AG04450 (cell line): ENCODE data around the gene RNU1-3. TPM values are rescaled to one million over a fixed set of nuclear protein-coding genes. Genes with fewer than 3 reads are reported as not detected.
"Not testable (repeated sequence)": the region's sequence is repeated elsewhere in the genome, so short reads cannot be mapped to it uniquely, and the experiment has no call there.

Experiments used
- CTCF ChIA-PET: fragments of 300-600, 350-600 bp; formaldehyde crosslinking; extraction: SDS; loops from one replicate; lab custom pipeline; 2022; ENCODE audit warnings: antibody characterized with exemption, inconsistent platforms; lab: Charles Lee
- POLR2A ChIA-PET: fragments of 350-600 bp; formaldehyde crosslinking; extraction: SDS; loops from one replicate; lab custom pipeline; 2021; ENCODE audit warnings: antibody characterized with exemption, inconsistent platforms; lab: Yijun Ruan, JAX
- DNase-seq: peaks from one replicate; pipeline ENCODE4 v3.0.0-alpha.2; 2011; ENCODE audit warnings: low read depth, low spot score
- H3K27ac ChIP-seq: one replicate; pipeline ENCODE4 v1.5.1; 2012; ENCODE audit warnings: low read depth, low read length, control low read depth
- H3K27me3 ChIP-seq: one replicate; pipeline ENCODE4 v1.6.0; 2012; ENCODE audit warnings: low read length; ENCODE audit not compliant: control insufficient read depth, insufficient read depth
- H3K4me3 ChIP-seq: 2 replicates; pipeline ENCODE4 v1.5.1; 2011; ENCODE audit warnings: mild to moderate bottlenecking, low read depth, low read length, control low read depth
- H3K9me3 ChIP-seq: 2 replicates; pipeline ENCODE4 v1.5.1; 2012; ENCODE audit warnings: low read length; ENCODE audit not compliant: control insufficient read depth, insufficient read depth
- polyA plus RNA-seq: library from polyadenylated mRNA; depleted of rRNA; stranded (reverse); fragments of >200 nt; gene quantifications from 2 replicates; pipeline ENCODE4 v1.2.3, GENCODE V29; 2011
- TF ChIP-seq, protein P1 (sequence below): IDR thresholded peaks from 2 replicates; pipeline ENCODE4 v1.5.1; 2011; ENCODE audit warnings: low read depth, low read length, control low read depth, inconsistent platforms

RNU1-3 gene
- polyA plus RNA-seq, 1 experiment = not detected

DNA sequence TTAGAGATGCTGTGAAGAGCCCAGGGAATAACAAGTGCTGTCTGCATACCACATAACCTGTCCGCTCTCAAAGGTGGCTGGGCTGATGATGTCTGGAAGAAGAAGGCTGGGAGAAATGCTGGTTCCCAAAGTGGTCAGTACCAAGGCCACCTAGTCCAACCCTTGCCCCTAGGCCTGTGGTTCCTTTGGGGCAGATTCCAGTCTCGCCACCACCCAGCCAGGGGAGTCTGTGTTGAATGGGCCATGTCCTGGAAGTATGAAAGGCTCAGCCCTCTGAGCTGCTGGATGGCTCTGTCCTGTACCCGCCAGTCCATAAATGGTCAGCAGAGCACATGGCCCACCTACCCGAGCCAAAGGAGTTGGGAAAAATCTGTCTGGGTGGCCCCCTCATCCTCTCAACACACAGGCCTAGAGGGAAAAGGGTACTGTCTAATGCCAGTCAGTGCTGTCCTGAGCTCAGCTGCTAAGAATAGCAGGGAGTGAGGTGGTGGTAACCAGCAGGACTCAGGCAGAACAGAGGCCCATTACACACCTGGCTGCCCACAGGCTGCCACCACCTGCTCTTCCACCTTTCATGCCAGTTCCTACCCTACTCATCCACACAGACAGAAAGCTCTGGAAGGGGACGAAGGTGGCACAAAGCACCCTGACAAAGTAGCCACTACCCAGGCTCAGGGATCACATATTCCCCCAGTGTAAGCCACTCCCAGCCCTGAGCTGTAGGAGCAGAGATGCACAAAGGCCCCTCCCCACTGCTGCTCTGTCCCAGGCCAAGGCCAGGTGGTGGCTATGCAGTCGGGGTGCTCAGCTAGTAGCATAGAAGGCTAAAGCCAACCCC, 28.6 kb downstream of the RNU1-3 start:
- DNase-seq, POLR2A ChIA-PET, H3K4me3 ChIP-seq, H3K27ac ChIP-seq, H3K9me3 ChIP-seq, H3K27me3 ChIP-seq: not testable (repeated sequence)
- CTCF ChIA-PET = interaction anchor here (1.5 kb wide), 1 partner anchor 17 kb away, joined by 7 read pairs; no protein-coding TSS in a partner anchor

DNA sequence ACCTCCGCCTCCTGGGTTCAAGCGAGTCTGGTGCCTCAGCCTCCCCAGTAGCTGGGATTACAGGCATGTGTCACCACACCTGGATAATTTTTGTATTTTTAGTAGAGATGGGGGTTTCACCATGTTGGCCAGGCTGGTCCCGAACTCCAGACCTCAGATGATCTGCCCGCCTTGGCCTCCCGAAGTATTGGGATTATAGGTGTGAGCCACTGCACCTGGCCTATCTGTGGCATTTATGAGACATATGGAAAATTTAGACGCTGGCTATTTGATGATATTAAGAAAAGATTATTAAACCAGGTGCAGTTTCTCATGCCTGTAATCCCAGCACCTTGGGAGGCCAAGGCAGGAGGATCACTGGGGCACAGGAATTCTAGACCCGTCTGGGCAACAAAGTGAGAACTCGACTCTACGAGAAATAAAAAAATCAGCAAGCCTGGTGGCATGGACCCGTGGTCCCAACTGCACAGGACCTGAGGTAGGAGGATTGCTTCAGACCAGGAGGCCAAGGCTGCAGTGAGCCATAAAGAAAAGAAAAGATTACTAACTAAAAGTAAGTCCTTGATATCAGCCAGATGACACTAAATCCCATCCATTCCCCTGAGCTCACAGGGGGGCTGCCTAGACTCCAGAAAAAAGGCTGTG, 30.1 kb downstream of the RNU1-3 start:
- DNase-seq, CTCF ChIA-PET: not testable (repeated sequence)

DNA sequence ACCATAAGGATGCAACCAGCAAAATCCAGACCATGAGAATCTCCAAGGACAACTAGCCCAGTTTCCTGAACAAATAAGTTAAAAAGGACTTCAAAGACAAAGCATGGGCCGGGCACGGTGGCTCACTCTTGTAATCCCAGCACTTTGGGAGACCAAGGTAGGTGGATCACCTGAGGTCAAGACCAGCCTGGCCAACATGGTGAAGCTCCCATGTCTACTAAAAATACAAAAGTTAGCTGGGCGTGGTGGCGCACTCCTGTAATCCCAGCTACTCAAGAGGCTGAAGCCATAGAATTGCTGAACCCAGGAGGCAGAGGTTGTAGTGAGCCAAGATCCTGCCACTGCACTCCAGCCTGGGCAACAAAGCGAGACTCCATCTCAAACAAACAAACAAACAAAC, 30.8 kb downstream of the RNU1-3 start:
- H3K9me3 ChIP-seq, DNase-seq, H3K27me3 ChIP-seq, H3K4me3 ChIP-seq, H3K27ac ChIP-seq, POLR2A ChIA-PET: not testable (repeated sequence)
- CTCF ChIA-PET = interaction anchor here (1.6 kb wide), 2 partner anchors 11 to 15 kb away, joined by 10 read pairs; no protein-coding TSS in a partner anchor

More for the DNA sequence above, 30.1 kb downstream of the RNU1-3 start:
- POLR2A ChIA-PET, H3K4me3 ChIP-seq, H3K9me3 ChIP-seq, H3K27me3 ChIP-seq: not testable (repeated sequence)
- peak overlapping the region; percentile 3 for H3K27ac ChIP-seq

DNA sequence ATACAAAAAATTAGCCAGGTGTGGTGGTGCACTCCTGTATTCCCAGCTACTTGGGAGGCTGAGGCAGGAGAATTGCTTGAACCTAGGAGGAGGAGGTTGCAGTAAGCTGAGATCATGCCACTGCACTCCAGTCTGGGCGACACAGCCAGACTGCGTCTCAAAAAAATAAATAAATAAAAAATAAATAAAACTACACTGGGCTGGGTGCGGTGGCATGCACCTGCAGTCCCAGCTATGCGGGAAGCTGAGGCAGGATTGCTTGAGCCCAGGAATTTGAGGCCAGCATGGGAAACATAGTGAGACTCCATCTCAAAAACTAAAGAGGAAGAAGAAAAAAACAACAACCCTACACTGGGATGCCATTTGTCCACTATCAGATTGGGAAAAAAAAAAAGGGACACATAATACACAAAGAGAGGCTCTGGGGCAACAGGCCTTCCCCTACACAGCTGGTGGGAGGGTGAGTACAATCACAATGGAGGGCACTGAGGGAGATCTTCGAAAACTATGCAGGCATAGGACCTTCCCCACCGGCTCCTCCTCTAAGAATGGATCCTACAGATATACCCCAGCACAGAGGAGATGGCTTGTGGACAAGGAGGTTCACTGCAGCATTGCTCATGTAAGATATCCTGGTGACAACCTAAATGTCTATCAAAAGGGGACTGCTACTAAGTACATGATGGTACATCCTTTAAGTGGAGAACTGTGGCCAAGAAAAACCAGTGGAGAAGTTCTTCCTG, 33.0 kb downstream of the RNU1-3 start:
- H3K27ac ChIP-seq, H3K9me3 ChIP-seq, H3K27me3 ChIP-seq, DNase-seq, H3K4me3 ChIP-seq, POLR2A ChIA-PET: not testable (repeated sequence)
- CTCF ChIA-PET = interaction anchor here (1.5 to 4.5 kb wide), 2 partner anchors 9 to 13 kb away, joined by 3 to 18 read pairs; no protein-coding TSS in a partner anchor

DNA sequence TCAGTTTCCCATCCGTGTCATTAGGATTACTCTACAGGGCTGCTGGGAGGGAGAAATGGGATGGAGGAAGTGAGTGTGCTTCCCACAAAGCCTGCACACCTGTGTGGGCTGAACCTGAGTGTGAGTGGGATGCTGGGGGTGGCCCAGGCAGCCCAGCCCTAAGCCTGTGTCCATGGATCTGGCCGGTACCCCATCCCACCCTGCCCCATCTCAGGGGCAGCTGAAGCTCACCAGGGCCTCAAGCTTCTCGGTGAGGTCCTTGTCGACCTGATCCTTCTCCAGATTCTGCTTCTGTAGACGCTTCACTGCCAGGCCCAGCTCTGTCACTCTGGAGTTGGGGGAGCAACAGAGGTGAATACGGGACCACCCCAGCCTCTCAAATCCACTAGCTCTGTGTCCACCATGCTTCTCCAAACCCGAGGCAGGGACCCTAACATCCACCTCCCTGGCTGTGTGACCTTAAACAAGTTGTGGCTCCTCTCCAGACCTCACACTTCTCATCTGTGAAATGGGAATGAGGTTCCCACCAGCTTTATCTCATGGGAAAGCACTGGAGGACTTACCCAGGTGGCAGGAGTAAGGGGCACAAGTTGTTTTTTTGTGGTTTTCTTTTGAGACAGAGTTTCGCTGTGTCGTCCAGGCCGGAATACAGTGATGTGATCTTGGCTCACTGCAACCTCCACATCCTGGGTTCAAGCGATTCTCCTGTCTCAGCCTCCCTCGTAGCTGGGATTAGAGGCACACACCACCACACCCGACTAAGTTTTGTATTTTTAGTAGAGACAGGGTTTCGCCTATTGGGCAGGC, 34.5 kb downstream of the RNU1-3 start:
- H3K27ac ChIP-seq, POLR2A ChIA-PET, H3K27me3 ChIP-seq, DNase-seq, H3K9me3 ChIP-seq, H3K4me3 ChIP-seq: not testable (repeated sequence)
- CTCF ChIA-PET = interaction anchor here (1.5 to 4.5 kb wide), 2 partner anchors 8 to 11 kb away, joined by 3 to 18 read pairs; no protein-coding TSS in a partner anchor

DNA sequence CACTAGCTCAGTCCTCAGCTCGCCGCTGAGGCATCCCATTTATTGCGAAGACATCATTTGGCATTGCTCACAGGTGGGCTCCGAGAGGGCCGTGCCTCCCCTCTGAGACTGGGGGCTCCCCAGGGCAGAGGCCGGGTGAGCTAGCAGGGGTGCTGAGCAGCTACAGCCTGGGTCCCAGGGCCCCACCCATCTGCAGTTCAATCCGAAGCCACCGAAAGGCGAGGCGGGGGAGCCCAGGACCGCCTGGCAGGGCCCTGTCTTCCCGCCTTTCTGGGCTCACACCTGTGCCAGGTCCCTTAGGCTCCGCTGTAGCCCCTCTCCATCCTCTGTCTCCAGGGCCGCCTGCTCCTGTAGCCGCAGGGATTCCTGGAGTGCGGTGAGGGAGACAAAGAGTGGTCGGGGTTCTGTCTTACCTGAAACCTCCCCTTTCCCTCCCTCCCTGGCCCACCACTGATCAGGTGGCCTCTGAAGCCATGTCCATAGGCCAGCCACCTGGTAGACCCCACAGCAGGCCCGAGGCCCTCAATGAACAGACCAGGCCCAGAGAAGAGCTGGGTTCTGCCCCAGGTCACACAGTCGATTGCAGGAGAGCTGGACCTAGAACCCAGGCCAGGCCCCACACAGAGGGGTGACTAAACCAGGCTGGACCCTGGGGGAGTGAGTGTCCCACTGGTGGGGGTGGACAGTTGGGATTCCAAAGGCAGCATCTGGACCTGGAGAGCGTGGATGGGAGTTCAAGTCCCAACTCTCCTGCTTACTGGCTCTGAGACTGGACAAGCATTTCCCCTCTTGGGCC, 35.3 kb downstream of the RNU1-3 start:
- no peak for DNase-seq
- ChIA-PET CTCF (interaction anchor here (4.5 kb wide), 1 partner anchor 10 kb away, joined by 18 read pairs; no protein-coding TSS in a partner anchor), POLR2A (no interaction called here)
- Histone ChIP-seq H3K4me3 (no peak overlapping the region), H3K27ac (no peak overlapping the region), H3K9me3 (peaks cover 3% of the 10 kb centered on the region; the same call in 1 of the 2 replicates), H3K27me3 (no peaks in the 10 kb centered on the region)
- TF ChIP-seq, protein P1, sequence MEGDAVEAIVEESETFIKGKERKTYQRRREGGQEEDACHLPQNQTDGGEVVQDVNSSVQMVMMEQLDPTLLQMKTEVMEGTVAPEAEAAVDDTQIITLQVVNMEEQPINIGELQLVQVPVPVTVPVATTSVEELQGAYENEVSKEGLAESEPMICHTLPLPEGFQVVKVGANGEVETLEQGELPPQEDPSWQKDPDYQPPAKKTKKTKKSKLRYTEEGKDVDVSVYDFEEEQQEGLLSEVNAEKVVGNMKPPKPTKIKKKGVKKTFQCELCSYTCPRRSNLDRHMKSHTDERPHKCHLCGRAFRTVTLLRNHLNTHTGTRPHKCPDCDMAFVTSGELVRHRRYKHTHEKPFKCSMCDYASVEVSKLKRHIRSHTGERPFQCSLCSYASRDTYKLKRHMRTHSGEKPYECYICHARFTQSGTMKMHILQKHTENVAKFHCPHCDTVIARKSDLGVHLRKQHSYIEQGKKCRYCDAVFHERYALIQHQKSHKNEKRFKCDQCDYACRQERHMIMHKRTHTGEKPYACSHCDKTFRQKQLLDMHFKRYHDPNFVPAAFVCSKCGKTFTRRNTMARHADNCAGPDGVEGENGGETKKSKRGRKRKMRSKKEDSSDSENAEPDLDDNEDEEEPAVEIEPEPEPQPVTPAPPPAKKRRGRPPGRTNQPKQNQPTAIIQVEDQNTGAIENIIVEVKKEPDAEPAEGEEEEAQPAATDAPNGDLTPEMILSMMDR = no peak
